Loucy (cell line): ENCODE measurements around the gene GLRX.

Source experiments
- CTCF ChIP-seq: fragments of 200-600 bp; sonication (generic); conservative IDR thresholded peaks from 2 replicates; pipeline ENCODE4 v1.5.1; 2014; ENCODE audit warnings: mild to moderate bottlenecking, antibody characterized with exemption, low read length
- EZH2phosphoT487 ChIP-seq: fragments of 200-600 bp; IDR thresholded peaks from 2 replicates; pipeline ENCODE4 v1.6.1; 2018; ENCODE audit warnings: antibody characterized with exemption, mild to moderate bottlenecking, moderate library complexity, borderline replicate concordance

- peak; percentile 75 for TF ChIP-seq CTCF
- no peak for TF ChIP-seq EZH2phosphoT487
Measured at GRCh38 chr5:95842854-95843544, 20.5 kb upstream of the GLRX start.
